ENCODE results near the gene PHLDB2.

DNA sequence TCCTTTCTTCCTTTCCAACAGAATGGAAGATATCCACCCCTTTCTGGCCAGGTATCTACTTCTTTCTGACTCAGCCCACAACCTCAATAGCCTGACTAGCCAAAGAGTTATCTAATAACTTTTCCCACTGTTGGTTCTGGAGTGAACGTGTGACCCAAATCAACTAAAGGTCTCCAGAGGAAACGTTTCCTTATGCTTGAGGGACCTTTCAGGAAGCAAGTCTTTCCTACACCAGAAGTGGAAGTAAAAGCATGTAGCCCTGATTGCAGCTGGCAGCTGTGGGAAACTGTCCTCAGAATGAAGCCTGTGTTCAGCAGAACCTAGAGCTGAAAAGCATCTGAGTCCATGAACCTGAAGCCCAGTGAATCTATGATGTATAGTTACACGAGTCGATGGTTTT, 34.7 kb upstream of the PHLDB2 start:
- TF ChIP-seq, protein P1, sequence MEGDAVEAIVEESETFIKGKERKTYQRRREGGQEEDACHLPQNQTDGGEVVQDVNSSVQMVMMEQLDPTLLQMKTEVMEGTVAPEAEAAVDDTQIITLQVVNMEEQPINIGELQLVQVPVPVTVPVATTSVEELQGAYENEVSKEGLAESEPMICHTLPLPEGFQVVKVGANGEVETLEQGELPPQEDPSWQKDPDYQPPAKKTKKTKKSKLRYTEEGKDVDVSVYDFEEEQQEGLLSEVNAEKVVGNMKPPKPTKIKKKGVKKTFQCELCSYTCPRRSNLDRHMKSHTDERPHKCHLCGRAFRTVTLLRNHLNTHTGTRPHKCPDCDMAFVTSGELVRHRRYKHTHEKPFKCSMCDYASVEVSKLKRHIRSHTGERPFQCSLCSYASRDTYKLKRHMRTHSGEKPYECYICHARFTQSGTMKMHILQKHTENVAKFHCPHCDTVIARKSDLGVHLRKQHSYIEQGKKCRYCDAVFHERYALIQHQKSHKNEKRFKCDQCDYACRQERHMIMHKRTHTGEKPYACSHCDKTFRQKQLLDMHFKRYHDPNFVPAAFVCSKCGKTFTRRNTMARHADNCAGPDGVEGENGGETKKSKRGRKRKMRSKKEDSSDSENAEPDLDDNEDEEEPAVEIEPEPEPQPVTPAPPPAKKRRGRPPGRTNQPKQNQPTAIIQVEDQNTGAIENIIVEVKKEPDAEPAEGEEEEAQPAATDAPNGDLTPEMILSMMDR (IDR thresholded peaks at IDR 0.05): no peak
- no peak for TF ChIP-seq EP300 (IDR thresholded peaks at IDR 0.05)
- TF ChIP-seq POLR2AphosphoS5 (IDR thresholded peaks at IDR 0.05): peak in 1 of 3 donors; percentile 5

Measured in stomach (tissue), 4 donors.